NOMO-1 treated with DMSO at 0.1 percent for 48 hours (cell line): Measurements from ENCODE around the gene TUBB.
A peak's percentile ranks its signal among the peaks of the same experiment; 100 is the strongest.
"Not testable (repeated sequence)": the region's sequence is repeated elsewhere in the genome, so short reads cannot be mapped to it uniquely, and the experiment has no call there.

Source experiments
- DNase-seq: peaks from one replicate; lab custom pipeline; 2025; ENCODE audit not compliant: unreplicated experiment; lab: John Stamatoyannopoulos, UW

Gene TUBB

GRCh38 chr6:30717845-30718720, 2.1 kb upstream of the TUBB start:
- not testable (repeated sequence) for DNase-seq

- no peak for DNase-seq
Measured at GRCh38 chr6:30719356-30719755, 796 bp upstream of the TUBB start.

GRCh38 chr6:30720738-30721197, 616 bp downstream of the TUBB start:
- DNase-seq = peak; percentile 67

GRCh38 chr6:30721198-30722024, 1.3 kb downstream of the TUBB start:
- DNase-seq = peak; percentile 84

DNA sequence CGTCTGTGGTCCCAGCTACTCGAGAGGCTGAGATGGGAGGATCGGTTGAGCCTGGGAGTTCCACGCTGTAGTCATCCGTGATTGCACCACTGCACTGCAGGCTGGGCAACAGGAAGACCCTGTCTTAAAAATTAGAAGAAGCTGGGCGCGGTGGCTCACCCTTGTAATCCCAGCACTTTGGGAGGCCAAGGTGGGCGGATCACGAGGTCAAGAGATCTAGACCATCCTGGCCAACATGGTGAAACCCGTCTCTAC, 1.8 kb downstream of the TUBB start:
- DNase-seq = not testable (repeated sequence)

- DNase-seq = peak; percentile 70
Measured at GRCh38 chr6:30722280-30723112, 2.3 kb downstream of the TUBB start.

DNA sequence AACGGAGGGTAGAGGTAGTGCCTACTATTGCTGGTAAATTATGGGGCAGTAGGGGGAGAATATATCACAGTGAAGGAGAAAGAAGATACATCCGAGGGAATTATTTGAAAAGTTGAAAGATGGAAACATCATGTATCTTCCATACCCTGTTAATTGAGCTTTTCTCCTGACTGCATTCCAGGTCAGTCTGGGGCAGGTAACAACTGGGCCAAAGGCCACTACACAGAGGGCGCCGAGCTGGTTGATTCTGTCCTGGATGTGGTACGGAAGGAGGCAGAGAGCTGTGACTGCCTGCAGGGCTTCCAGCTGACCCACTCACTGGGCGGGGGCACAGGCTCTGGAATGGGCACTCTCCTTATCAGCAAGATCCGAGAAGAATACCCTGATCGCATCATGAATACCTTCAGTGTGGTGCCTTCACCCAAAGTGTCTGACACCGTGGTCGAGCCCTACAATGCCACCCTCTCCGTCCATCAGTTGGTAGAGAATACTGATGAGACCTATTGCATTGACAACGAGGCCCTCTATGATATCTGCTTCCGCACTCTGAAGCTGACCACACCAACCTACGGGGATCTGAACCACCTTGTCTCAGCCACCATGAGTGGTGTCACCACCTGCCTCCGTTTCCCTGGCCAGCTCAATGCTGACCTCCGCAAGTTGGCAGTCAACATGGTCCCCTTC, 3.1 kb downstream of the TUBB start:
- DNase-seq = not testable (repeated sequence)

DNA sequence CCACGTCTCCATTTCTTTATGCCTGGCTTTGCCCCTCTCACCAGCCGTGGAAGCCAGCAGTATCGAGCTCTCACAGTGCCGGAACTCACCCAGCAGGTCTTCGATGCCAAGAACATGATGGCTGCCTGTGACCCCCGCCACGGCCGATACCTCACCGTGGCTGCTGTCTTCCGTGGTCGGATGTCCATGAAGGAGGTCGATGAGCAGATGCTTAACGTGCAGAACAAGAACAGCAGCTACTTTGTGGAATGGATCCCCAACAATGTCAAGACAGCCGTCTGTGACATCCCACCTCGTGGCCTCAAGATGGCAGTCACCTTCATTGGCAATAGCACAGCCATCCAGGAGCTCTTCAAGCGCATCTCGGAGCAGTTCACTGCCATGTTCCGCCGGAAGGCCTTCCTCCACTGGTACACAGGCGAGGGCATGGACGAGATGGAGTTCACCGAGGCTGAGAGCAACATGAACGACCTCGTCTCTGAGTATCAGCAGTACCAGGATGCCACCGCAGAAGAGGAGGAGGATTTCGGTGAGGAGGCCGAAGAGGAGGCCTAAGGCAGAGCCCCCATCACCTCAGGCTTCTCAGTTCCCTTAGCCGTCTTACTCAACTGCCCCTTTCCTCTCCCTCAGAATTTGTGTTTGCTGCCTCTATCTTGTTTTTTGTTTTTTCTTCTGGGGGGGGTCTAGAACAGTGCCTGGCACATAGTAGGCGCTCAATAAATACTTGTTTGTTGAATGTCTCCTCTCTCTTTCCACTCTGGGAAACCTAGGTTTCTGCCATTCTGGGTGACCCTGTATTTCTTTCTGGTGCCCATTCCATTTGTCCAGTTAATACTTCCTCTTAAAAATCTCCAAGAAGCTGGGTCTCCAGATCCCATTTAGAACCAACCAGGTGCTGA, 3.9 kb downstream of the TUBB start:
- not testable (repeated sequence) for DNase-seq

DNA sequence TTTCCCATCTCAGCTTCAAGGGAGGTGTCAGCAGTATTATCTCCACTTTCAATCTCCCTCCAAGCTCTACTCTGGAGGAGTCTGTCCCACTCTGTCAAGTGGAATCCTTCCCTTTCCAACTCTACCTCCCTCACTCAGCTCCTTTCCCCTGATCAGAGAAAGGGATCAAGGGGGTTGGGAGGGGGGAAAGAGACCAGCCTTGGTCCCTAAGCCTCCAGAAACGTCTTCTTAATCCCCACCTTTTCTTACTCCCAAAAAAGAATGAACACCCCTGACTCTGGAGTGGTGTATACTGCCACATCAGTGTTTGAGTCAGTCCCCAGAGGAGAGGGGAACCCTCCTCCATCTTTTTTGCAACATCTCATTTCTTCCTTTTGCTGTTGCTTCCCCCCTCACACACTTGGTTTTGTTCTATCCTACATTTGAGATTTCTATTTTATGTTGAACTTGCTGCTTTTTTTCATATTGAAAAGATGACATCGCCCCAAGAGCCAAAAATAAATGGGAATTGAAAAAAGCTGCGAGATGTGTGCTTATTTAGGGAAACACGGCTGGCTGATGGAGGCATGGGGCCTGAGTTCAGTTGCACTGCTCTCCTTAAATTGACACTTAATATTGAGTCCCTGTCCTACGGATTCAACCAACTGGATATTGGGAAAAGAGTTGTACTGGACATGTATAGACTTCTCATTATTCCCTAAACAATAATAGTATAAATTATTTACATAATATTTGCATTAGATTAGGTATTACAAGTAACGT, 4.9 kb downstream of the TUBB start:
- DNase-seq = no peak

GRCh38 chr6:30725713-30726505, 5.8 kb downstream of the TUBB start:
- no peak for DNase-seq

DNA sequence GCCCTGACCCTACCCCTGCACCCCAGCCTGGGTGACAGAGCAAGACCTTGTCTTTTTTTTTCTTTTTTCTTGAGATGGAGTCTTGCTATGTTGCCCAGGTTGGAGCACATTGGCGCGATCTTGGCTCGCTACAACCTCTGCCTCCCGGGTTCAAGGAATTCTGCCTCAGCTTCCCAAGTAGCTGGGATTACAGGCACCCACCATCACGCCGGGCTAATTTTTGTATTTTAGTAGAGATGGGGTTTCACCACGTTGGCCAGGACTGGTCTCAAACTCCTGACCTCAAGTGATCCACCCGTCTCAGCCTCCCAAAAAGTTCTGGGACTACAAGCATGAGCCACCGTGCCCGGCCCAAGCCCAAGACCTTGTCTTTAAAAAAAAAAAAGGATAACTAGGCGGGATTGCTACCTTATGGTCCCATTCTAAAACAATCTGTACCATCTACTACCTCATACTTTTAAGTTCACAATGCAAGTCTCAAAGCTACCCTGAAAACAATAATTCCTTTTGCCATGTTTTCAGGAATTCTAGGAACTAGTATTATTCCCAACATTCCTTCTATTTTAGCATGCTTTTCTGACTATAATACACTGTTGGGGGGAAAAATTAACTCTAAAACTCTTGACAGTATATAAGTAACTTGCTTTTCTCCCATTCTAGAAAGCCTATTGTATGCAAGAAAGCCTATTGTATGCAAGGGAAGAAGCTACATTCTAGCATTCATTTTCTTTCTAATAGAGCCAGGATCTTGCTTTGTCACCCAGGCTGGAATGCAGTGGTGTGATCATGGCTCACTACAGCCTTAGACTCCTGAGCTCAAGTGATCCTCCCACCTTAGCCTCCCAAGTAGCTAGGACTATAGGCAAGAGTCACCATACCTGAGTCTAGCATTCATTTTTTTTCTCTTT, 6.6 kb downstream of the TUBB start:
- no peak for DNase-seq

DNA sequence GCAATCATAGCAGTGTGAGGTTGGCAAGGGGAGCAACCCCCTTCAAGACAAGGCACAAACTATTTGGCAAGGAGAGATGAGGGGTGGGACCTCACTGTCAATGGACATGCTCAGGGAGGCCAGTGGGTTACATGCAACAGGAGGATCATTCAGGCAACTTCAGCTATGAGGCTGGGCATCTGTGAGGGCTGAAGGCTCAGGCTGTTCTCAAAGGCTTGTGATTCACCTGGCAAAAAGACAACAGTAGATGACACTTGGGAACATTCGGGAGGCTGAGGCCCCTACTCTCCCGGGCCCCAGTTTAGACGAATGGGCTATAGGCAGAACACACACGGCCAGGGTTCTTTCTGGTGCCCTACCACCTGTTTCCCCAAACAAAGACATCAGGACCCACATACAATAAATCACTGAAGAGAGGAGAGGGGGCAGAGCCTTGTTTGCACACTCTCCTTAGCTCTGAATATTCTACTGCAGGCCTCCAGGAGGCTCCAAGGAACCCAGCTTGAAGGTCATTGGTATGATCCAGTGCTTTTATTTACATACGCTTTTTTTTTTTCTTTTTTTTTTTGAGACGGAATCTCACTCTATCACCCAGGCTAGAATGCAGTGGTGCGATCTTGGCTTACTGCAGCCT, 7.9 kb downstream of the TUBB start:
- no peak for DNase-seq

- DNase-seq = no peak
Measured at GRCh38 chr6:30730601-30731435, 10.7 kb downstream of the TUBB start.

GRCh38 chr6:30732237-30732943, 12.2 kb downstream of the TUBB start:
- DNase-seq = no peak

- no peak for DNase-seq
Measured at GRCh38 chr6:30735668-30736314, 15.6 kb downstream of the TUBB start.
